Neural progenitor cell (in vitro differentiated cells): Measurements from ENCODE around the gene STAT5B.

Source experiments
- EZH2 ChIP-seq: fragments of 200-600 bp; sonication (generic); IDR thresholded peaks from 2 replicates; pipeline ENCODE4 v1.6.1; 2017; ENCODE audit warnings: antibody characterized with exemption, mild to moderate bottlenecking, moderate library complexity
- EZH2phosphoT487 ChIP-seq: fragments of 200-600 bp; sonication (generic); IDR thresholded peaks from 2 replicates; pipeline ENCODE4 v1.6.1; 2017; ENCODE audit warnings: antibody characterized with exemption
- TF ChIP-seq, protein P1 (sequence below): fragments of 200-600 bp; sonication (generic); IDR thresholded peaks from 2 replicates; pipeline ENCODE4 v1.5.1; 2017; ENCODE audit warnings: antibody characterized with exemption, mild to moderate bottlenecking

DNA sequence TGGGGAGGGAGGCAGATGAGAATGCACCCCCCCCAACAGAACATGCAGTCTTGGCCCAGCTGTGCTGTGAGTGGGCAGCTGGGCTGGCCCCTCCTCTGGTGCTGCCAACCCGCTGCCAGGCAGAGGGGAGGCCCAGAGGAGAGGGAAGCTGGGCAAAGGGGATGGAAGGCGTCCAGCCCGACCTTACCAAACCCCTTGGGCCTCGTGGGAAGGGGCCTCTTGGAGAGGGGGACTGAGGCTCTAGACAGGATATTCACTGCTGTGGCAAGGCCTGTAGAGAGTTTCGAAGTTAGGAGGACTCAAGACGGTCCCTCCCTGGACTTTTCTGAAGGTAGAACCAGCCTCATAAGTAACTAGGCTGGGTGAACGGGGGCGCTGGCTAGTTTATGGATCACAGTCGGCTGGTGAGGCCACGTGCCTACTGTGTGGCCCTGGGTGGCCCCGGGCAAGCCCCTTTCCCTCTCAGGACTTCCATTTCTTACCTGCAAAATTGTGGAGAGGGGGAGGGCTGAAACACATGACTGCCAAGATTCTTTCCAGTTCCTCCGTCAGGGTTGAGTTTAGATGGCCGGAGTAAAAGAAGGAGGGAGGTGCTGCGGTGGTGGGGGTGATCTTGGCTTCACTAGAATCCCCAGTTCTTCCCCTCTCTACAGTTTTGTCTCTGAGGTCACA lies 11.2 kb upstream of the STAT5B start:
- TF ChIP-seq, protein P1, sequence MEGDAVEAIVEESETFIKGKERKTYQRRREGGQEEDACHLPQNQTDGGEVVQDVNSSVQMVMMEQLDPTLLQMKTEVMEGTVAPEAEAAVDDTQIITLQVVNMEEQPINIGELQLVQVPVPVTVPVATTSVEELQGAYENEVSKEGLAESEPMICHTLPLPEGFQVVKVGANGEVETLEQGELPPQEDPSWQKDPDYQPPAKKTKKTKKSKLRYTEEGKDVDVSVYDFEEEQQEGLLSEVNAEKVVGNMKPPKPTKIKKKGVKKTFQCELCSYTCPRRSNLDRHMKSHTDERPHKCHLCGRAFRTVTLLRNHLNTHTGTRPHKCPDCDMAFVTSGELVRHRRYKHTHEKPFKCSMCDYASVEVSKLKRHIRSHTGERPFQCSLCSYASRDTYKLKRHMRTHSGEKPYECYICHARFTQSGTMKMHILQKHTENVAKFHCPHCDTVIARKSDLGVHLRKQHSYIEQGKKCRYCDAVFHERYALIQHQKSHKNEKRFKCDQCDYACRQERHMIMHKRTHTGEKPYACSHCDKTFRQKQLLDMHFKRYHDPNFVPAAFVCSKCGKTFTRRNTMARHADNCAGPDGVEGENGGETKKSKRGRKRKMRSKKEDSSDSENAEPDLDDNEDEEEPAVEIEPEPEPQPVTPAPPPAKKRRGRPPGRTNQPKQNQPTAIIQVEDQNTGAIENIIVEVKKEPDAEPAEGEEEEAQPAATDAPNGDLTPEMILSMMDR, result no peak
- TF ChIP-seq EZH2, result no peak
- no peak for TF ChIP-seq EZH2phosphoT487
